GM19455 (cell line): Measurements from ENCODE around the gene WDR74.
"Not testable (repeated sequence)": the region's sequence is repeated elsewhere in the genome, so short reads cannot be mapped to it uniquely, and the experiment has no call there.

ENCODE experiments used
- ATAC-seq: cut with Tn5 transposase; IDR thresholded peaks from one replicate; pipeline ENCODE4 v1.9.1; 2021; ENCODE audit not compliant: unreplicated experiment

Gene WDR74

DNA sequence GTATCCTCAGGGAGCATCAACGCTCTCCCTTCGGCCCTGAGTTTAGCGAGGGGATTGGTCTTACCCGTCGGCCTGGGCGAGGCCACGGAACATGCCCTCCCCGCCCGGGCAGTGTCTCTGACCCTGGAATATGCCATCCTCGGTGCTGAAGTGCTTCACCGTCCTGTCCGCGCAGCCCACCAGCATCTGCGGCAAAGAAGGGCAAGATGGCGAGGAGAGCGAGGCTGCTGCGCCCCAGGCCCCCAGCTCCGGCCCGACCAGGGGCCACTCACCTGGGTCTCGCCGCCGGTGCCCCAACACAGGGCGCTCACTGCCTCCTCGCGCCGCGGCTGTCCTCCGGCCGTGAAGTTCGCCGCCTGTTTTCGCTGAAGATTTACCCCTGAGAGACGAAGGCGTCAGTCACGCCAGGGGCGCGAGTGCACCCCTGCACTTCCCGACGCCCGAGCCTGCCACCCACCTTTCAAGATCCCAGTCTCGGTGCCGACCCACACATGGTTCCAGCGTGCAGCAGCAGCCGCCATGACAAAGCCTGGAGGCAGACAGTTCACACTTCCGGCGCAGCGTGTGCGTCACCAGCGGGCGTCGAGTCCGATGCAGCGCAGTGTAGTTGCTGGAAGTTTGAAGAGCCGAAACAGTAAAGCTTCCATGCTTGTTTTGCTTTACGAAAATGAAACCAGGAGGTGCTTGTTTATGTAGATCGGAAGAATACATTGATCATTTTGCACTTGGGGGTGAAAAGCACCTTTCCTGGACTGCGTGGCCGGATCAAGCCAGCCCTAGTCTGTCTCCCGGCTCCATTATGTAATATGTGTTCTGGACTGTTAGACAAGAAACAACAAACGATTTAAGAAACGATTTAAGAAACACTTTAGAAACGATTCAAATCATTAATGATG is at the start of gene WDR74:
TSS of gene WDR74 (minus strand) at position 541 of the 896 bp plus-strand sequence. CDS start at position 521, 20 bp downstream.
- peak; percentile 37 for ATAC-seq

DNA sequence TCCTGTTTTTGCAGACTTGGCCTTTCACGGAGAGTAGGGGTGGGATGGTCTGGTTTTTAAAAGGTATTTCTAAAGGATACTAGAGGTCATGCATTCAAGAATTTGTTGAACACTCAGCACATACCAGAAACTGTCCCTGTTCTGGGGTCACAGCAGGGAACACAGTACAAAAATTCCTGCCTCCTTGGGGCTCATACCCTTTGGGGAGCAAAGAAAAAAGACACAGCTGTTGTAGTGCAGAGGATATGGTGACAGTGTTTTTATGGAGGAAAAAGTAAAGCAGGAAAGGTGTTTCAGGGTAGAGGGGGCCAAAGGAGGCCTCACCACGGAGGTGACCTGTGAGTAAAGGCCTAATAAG is 49.7 kb upstream of the WDR74 start:
- no peak for ATAC-seq

DNA sequence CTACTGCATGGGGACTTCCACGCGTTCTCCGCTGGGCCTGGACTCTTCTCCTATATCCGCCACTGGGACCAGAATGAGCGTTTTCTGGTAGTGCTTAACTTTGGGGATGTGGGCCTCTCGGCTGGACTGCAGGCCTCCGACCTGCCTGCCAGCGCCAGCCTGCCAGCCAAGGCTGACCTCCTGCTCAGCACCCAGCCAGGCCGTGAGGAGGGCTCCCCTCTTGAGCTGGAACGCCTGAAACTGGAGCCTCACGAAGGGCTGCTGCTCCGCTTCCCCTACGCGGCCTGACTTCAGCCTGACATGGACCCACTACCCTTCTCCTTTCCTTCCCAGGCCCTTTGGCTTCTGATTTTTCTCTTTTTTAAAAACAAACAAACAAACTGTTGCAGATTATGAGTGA is 49.0 kb upstream of the WDR74 start:
- no peak for ATAC-seq

DNA sequence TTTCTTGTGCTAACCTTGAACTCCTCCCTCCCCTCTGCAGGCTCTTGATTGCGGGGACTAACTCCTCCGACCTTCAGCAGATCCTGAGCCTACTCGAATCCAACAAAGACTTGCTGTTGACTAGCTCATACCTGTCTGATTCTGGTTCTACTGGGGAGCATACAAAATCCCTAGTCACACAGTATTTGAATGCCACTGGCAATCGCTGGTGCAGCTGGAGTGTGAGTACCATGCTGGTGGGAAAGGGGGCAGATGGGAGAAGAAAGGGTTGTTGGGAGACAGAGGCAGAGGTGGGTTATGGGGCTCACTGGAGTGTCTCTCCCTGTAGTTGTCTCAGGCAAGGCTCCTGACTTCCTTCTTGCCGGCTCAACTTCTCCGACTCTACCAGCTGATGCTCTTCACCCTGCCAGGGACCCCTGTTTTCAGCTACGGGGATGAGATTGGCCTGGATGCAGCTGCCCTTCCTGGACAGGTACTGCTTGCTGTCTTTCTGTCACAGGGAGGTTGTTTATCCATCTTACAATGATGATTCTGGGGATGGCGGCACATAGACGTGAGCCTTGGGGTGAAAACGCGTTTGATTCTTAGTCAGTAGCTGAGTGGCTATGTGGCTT is 45.9 kb upstream of the WDR74 start:
- no peak for ATAC-seq

DNA sequence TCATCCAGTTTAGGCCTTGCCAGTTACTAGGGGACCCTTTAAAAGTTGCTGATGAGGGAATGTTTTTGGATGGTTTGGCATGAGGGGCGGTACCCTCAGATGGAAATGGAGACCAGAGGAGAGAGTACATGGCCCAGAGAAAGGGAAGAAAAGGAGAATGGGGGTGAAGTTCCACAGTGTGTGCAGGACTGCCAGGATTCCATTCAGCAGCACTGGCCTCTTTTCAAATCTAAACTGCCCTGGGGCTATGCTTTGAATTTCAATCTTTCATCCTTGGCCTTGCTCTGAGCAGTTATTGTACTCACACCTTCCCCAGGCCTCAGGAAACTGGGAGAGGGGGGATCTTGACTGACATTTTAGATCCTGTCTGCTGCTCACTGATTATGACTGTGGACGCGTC is 44.3 kb upstream of the WDR74 start:
- ATAC-seq = no peak

DNA sequence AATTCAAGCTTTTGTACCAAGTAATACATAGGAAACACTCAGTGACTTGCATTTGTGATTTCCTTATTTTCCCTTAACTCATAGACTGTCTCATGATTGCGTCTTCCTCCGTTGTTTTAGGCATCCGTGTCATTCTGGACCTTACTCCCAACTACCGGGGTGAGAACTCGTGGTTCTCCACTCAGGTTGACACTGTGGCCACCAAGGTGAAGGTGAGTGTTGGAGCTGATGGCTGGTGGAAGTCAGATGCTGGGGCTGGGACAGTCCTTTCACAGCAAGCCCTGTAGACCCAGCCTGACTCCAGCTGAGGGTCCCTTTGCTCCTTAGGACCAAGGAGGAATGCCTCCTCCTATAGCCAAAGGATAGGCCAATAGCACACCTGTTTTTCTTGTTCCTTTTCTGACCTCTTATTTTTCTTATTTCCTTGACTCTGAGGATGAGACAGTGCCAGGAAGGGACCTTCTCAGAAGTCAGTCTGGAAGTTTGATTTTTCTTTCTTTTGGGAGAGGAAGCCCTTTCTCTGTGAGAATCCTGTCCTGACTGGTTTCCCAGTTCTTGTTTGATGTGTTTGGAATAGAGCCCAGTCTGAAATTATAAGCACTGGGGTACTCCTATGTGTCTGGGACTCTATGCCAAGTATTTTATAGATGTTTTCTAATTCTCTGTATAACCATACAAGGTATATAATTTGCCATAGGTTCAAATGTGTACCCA is 43.6 kb upstream of the WDR74 start:
- no peak for ATAC-seq

DNA sequence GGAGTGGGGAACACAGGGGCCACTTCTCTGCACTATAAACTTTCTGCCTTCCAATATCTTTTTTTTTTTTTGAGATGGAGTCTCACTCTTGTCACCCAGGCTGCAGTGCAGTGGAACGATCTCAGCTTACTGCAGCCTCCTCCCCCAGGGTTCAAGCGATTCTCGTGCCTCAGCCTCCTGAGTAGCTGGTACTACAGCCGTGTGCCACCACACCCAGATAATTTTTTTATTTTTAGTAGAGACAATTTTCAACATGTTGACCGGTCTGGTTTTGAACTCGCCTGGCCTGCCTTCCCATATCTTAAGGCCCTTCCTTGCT is 43.0 kb upstream of the WDR74 start:
- no peak for ATAC-seq

DNA sequence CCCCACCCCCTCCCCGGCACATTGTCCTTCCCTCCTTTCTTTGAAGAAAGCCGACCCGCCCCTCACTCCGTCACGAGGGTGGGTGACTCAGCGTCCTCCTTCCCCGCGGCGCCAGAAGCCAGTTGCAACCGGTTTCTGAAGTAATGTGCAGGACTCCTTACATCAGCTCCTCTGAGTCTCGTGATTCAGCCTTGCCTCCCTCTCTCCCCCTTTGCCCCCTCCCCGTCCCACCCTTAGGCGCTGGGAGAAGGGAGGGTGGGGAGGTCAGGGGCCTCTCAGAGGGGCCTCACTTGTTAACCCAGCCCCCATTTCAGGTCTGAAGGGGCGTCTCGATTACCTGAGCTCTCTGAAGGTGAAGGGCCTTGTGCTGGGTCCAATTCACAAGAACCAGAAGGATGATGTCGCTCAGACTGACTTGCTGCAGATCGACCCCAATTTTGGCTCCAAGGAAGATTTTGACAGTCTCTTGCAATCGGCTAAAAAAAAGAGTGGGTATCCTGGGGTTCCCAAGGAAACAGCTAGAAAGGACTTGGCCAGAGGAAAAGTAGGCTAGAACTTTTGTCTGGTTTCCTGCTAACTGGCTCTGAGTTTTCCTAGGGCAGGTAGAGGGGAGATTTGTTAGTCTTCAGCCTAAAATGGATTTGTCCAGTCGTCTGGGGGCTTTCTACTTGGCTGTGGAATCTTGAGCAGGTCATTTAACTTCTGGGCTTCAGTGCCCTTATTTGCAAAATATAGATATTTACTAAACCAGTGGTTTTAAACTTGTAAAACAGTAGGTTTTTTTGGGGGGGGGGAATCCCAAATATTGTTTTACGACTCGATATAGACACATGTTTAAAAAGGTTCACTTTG is 42.4 kb upstream of the WDR74 start:
- ATAC-seq = peak; percentile 42

DNA sequence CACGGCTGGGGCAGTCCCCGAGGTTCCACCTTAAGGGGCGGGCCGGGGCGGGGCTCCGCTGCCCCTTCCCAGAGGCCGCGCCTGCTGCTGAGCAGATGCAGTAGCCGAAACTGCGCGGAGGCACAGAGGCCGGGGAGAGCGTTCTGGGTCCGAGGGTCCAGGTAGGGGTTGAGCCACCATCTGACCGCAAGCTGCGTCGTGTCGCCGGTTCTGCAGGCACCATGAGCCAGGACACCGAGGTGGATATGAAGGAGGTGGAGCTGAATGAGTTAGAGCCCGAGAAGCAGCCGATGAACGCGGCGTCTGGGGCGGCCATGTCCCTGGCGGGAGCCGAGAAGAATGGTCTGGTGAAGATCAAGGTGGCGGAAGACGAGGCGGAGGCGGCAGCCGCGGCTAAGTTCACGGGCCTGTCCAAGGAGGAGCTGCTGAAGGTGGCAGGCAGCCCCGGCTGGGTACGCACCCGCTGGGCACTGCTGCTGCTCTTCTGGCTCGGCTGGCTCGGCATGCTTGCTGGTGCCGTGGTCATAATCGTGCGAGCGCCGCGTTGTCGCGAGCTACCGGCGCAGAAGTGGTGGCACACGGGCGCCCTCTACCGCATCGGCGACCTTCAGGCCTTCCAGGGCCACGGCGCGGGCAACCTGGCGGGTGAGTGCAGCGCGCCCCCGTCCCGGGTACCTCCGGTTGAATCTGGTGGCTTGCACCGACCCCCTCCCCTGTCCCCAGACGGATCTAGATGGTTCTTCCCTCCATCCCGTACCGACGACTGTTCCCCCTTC is 41.6 kb upstream of the WDR74 start, which contains the start of gene SLC3A2:
TSS of gene SLC3A2 (plus strand) at position 94 of the 776 bp plus-strand sequence. CDS start at position 222, 128 bp downstream.
- ATAC-seq = peak; percentile 73

DNA sequence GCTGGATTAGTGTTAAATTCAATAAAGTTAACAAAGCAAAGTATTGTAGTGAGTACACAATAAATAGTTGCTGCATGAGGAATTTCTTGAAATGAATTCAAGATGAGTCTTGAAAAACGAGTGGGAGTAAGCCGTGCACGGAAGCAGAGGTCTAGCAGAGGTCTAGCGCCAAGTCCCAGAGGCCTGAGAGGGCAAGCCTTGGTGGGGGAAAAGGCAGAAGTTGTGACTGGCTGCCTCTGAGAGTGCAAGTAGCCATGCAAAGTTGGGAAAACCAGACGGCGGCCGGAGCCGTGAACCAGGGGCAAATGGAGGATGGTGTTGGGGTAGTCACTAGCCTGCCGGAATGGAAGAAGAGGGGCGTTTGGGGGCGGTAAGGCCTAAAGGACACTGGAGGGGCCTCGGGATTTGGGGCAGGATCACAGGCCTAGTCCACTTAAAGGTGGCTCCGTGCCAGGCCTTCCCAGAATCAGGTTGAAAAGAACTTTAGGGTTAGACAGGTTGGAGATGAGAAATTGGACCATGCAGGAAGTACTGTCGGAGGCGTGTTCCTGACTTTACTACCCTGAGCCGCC is 40.9 kb upstream of the WDR74 start:
- peak; percentile 18 for ATAC-seq

DNA sequence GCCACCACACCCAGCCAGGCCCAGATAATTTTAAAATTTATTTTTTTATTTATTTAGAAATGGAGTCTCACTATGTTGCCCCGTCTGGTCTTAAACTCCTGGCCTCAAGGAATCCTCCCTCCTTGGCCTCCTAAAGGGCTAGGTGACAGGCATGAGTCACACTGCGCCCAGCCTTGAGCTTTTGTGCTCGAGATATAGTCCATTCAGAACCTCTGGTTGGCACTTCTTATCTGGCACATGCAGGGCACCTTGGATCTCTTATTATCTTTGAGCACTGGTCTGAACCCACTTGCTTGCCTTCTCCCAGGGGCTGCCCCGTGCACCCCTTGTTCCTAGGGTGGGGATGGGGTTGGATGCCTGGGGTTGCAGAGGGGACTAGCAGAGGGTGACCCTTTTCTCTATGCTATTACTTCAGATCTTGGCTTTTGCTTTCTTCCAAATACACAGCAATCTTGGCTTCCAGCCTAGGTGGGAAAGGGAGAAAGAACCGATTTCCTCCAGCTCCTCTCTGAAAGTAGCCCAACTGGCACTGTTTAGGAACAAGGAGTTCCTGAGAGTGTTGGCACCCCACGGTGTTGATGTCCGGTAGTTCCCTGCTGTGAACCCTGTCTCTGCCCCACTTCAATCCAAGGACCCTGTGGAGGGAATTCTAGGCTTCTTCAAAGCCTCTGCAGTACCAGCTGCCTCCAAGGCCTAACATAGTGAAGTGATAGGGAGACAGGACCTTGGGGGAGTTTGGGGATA is 40.0 kb upstream of the WDR74 start:
- ATAC-seq = no peak

DNA sequence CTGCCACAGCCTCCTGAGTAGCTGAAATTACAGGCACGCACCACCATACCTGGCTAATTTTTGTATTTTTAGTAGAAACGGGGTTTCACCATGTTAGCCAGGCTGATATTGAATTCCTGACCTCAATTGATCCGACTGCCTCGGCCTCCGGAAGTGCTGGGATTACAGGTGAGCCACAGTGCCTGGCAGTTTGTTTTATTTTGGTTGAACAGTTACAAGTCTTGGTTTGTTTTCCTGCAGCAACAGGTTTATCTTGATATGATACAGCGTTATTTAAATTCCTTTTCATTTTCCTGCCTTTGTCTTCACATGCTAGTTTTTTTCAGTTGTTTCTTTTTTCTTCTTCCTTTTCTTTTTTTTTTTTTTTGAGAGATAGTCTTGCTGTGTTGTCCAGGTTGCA is 37.3 kb upstream of the WDR74 start:
- ATAC-seq = no peak

DNA sequence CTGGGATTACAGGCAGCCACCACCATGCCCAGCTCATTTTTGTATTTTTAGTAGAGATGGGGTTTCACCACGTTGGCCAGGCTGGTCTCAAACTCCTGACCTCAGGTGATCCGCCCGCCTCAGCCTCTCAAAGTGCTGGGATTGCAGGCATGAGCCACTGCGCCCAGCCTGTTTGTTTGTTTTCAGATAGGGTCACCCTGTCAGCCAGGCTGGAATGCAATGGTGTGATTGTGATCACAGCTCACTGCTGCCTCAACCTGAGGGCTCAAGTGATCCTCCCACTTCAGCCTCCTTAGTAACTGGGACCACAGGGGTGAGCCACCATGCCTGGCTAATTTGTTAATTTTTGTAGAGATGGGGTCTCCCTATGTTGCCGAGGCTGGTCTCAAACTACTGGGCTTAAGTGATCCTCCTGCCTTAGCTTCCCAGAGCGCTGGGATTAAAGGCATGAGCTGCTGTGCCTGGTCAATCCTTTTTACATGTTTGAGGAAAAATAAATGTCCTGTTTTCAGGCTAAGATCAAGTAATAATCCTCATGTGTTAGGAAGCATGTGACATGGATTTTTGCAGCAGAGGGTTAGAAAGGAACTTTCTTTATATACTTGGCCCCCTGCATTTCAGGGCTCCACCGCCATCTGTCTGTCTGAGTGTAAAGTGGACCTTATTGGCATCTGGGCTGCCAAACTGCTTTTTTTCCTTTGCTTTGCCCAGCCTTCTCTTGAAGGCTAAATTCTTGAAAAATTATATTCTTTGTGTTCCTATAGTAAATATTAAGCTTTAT is 36.5 kb upstream of the WDR74 start:
- ATAC-seq = no peak

DNA sequence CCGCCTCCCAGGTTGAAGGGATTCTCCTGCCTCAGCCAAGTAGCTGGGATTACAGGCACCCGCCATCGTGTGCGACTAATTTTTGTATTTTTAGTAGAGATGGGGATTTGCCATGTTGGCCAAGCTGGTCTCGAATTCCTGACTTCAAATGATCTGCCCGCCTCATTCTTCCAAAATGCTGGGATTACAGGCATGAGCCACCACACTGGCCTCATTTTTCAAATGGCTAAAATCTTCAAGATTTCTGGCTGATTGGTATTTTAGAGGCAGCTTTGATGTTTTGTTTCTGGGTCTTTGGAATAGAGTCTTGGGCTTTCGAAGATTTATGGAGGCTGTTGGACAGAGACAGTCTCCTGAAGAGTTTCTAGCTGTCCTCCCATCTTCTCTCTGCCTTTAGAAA is 35.5 kb upstream of the WDR74 start:
- no peak for ATAC-seq

DNA sequence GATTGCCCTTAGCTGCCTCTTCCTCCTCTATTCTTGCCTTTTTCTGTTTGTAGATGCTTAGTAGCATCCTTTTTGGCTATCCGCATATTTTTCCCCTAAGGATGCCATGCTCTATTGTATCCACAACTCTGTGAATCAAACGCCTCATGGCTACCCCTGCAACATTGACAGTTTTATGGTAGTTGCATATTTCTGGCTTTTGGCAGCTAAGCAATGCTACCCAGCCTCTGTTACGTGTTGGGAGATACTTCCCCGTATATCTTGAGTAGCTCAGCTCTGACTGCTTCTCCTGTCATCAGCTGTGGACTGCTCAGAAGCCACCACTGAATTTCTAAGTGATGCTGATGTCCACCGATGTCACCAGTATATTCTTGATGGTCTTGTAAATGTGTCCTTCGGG is 26.2 kb upstream of the WDR74 start:
- ATAC-seq = no peak

DNA sequence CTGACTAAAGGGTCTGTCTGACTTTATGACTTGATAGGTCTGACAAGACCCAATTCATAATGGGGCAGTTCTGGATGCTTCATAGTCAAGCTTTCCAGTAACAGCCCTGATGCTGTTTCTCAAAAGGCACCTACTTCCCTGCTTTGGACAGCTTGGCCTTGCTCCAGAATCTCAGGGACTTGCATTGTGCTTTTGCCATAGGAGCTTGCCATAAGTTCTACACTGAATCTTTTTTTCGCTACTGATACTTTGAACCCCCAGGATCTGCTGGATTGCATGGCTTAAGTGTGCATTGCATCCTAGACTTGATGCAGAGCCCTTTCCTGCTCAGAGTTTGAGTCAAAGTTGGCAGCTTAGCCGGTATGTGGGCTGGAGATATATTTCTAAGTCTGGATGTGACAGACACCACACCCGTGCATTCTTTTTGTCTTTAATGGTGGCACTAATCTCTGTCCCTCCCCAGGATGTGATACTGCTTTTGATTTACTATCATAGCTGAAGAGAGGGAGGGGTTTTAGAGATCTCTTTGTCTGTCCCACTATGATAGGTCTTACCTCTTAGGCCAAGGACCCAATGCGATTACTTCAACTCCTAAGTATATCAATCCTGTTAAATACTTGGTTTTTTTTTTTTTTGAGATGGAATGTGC is 24.4 kb upstream of the WDR74 start:
- no peak for ATAC-seq

DNA sequence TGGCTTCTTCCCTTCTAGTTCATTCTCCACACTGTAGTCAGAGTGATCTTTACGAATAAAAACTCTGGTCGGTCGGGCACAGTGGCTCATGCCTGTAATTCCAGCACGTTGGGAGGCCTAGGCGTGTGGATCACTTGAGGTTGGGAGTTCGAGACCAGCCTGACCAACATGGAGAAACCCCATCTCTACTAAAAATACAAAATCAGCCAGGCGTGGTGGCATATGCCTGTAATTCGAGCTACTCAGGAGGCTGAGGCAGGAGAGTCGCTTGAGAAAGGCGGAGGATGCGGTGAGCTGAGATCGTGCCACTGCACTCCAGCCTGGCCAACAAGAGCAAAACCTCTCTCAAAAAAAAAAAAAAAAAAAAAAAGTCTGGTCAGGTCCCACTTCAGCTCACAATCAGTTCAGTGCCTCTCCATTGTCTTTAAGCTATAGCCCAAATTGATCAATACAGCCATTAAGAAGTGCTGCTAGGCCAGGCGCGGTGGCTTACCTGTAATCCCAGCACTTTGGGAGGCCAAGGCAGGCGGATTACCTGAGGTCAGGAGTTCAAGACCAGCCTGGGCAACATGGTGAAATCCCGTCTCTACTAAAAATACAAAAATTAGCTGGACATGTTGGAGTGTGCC is 22.3 kb upstream of the WDR74 start:
- not testable (repeated sequence) for ATAC-seq
